WERI-Rb-1 (cell line): Measurements from ENCODE around the gene ACOT7.
"Not testable (repeated sequence)": the region's sequence is repeated elsewhere in the genome, so short reads cannot be mapped to it uniquely, and the experiment has no call there.

Experiments
- DNase-seq: peaks from one replicate; pipeline ENCODE4 v3.0.0-alpha.2; 2020
- H3K27ac ChIP-seq: fragments of 250-450 bp; sonication (Bioruptor Pico); 2 replicates; pipeline ENCODE4 v1.5.1; 2020; ENCODE audit warnings: mild to moderate bottlenecking, moderate library complexity
- H3K27me3 ChIP-seq: fragments of 250-450 bp; sonication (Bioruptor Pico); 2 replicates; pipeline ENCODE4 v1.5.1; 2021; ENCODE audit warnings: mild to moderate bottlenecking, low read depth, moderate library complexity; ENCODE audit not compliant: insufficient read depth, severe bottlenecking
- H3K36me3 ChIP-seq: fragments of 250-450 bp; sonication (Bioruptor Pico); 2 replicates; pipeline ENCODE4 v1.5.1; 2020; ENCODE audit warnings: mild to moderate bottlenecking, moderate library complexity
- H3K4me3 ChIP-seq: 2 replicates; pipeline ENCODE4 v1.5.1; 2011; ENCODE audit warnings: low read depth, mild to moderate bottlenecking, control low read depth, low read length
- H3K9me3 ChIP-seq: fragments of 250-450 bp; sonication (Bioruptor Pico); 2 replicates; pipeline ENCODE4 v1.5.1; 2021; ENCODE audit warnings: mild to moderate bottlenecking, moderate library complexity; ENCODE audit not compliant: severe bottlenecking
- CTCF ChIP-seq: IDR thresholded peaks from 2 replicates; pipeline ENCODE4 v1.5.1; 2011; ENCODE audit warnings: low read depth, mild to moderate bottlenecking, control low read depth, inconsistent platforms, low read length

The ACOT7 gene

GRCh38 chr1:6393400-6394187 lies at the start of gene ACOT7:
ACOT7 (minus strand) TSS chr1:6393767; CDS start chr1:6393399, 368 bp downstream.
- Histone ChIP-seq H3K4me3 (peak within 1 kb of the TSS; percentile 71), H3K27me3 (no peaks in the 10 kb centered on the region), H3K9me3 (no peaks in the 10 kb centered on the region), H3K36me3 (peaks cover 14% of the 10 kb centered on the region), H3K27ac (peak within 1 kb of the TSS; percentile 98)
- peak; percentile 91 for DNase-seq
- TF ChIP-seq CTCF = no peak; the same call in 1 of the 2 replicates

- DNase-seq = no peak
- Histone ChIP-seq H3K36me3 (no peaks in the 10 kb centered on the region), H3K9me3 (no peaks in the 10 kb centered on the region), H3K27me3 (no peaks in the 10 kb centered on the region), H3K4me3 (no peak overlapping the region), H3K27ac (no peak overlapping the region)
- no peak for TF ChIP-seq CTCF
Observed at GRCh38 chr1:6441586-6441985, 48.0 kb upstream of the ACOT7 start.

- H3K36me3 ChIP-seq = no peaks in the 10 kb centered on the region
- DNase-seq = peak; percentile 89
- TF ChIP-seq CTCF = peak; percentile 65
- H3K9me3 ChIP-seq = no peaks in the 10 kb centered on the region
- H3K27ac ChIP-seq = no peak overlapping the region; the same call in 1 of the 2 replicates
- H3K27me3 ChIP-seq = no peaks in the 10 kb centered on the region
- peak overlapping the region; percentile 42 for H3K4me3 ChIP-seq
Observed at GRCh38 chr1:6440198-6441126, 46.9 kb upstream of the ACOT7 start.

- H3K4me3 ChIP-seq = no peak overlapping the region
- H3K36me3 ChIP-seq = no peaks in the 10 kb centered on the region
- peak; percentile 86 for DNase-seq
- TF ChIP-seq CTCF = peak; percentile 93
- H3K27ac ChIP-seq = no peak overlapping the region
- H3K27me3 ChIP-seq = no peaks in the 10 kb centered on the region
- H3K9me3 ChIP-seq = no peaks in the 10 kb centered on the region
Observed at GRCh38 chr1:6438047-6438525, 44.5 kb upstream of the ACOT7 start.

GRCh38 chr1:6437012-6437700 lies 43.6 kb upstream of the ACOT7 start:
- DNase-seq, H3K27ac ChIP-seq, H3K9me3 ChIP-seq, H3K4me3 ChIP-seq, H3K36me3 ChIP-seq, H3K27me3 ChIP-seq: not testable (repeated sequence)
- peak; percentile 50 for TF ChIP-seq CTCF

GRCh38 chr1:6436277-6436676 lies 42.7 kb upstream of the ACOT7 start:
- H3K27me3 ChIP-seq, DNase-seq, H3K27ac ChIP-seq, H3K4me3 ChIP-seq, H3K36me3 ChIP-seq, H3K9me3 ChIP-seq: not testable (repeated sequence)
